Right cardiac atrium (tissue), 5 donors: ENCODE results near the gene ARMC5. TPM values are rescaled to one million over a fixed set of nuclear protein-coding genes. Genes with fewer than 3 reads are reported as not detected.

Experiments used
- ATAC-seq, 2 donors: fragments of 200-7000 bp; cut with Tn5 transposase; one replicate each; pipeline versions ENCODE4 v1.8.0 to v1.9.1; 2020; ENCODE audit warnings: moderate library complexity in 2 of 2, mild to moderate bottlenecking in 1 of 2
- DNase-seq, 3 donors: peaks; one replicate each; pipeline ENCODE4 v3.0.0-alpha.2; 2020
- H3K27ac ChIP-seq: one replicate; pipeline ENCODE4 v1.5.1; 2013; ENCODE audit warnings: mild to moderate bottlenecking, low read length, control low read depth, moderate library complexity
- H3K27me3 ChIP-seq: one replicate; pipeline ENCODE4 v1.6.1; 2013; ENCODE audit not compliant: control insufficient read depth, insufficient read depth
- H3K4me1 ChIP-seq: one replicate; pipeline ENCODE4 v1.6.1; 2013; ENCODE audit warnings: low read length; ENCODE audit not compliant: control insufficient read depth, insufficient read depth
- H3K4me3 ChIP-seq: one replicate; pipeline ENCODE4 v1.5.1; 2013; ENCODE audit warnings: low read length, control low read depth
- H3K9me3 ChIP-seq: one replicate; pipeline ENCODE4 v1.6.1; 2013; ENCODE audit warnings: low read length; ENCODE audit not compliant: control insufficient read depth
- WGBS: extraction: QIAGEN DNeasy Blood & Tissue Kit; methylation state at CpG from one replicate; pipeline ENCODE4 v1.1.7; 2013; 5-methylcytosine and 5-hydroxymethylcytosine counted together
- intact Hi-C, 4 donors: fragments of 100-400 bp; cut with DNase I; formaldehyde crosslinking; loops; one replicate each; pipeline versions ENCODE4 v1.11.0 to v1.14.0; 2022 to 2023
- polyA plus RNA-seq: library from polyadenylated mRNA; stranded (reverse); fragments of 200-250 nt; gene quantifications from one replicate; pipeline ENCODE4 v1.2.3, GENCODE V29; 2013
- total RNA-seq, 4 donors: library from RNA; stranded (reverse); fragmentation: NEBNext Ultra II Directional; extraction: Animal tissue kit (Norgen Biotek cat#: 25700); gene quantifications; one replicate each; pipeline ENCODE4 v1.2.1, GENCODE V29; 2021
- donor health status: healthy with polysubstance abuse.
- donor health status: DM: no; HTN: yes; CAD: no.
- donor health status: DM: no; HTN: no; CAD: no.
- donor health status: DM: no; HTN: yes; CAD: no; lungs with severe emphysema.
- donor health status: DM: yes; HTN: yes; CAD: no.

Gene ARMC5
- total and polyA plus RNA-seq, 5 donors: 6.8 to 9.0 (median 7.9) TPM

GRCh38 chr16:31417916-31418315, 41.4 kb upstream of the ARMC5 start:
- DNase-seq (no peak), ATAC-seq (no peak)
- intact Hi-C loops: no loop called here
- Histone ChIP-seq H3K4me3 (no peak overlapping the region), H3K4me1 (no peaks in the 10 kb centered on the region), H3K27me3 (no peaks in the 10 kb centered on the region), H3K27ac (no peak overlapping the region), H3K9me3 (no peaks in the 10 kb centered on the region)
- 89% methylated on average over 5 of the region's 5 CpGs for WGBS

GRCh38 chr16:31420037-31420436, 39.3 kb upstream of the ARMC5 start:
- no peaks in the 10 kb centered on the region for H3K27me3 ChIP-seq
- intact Hi-C loops: no loop called here
- WGBS: 74% methylated on average over 3 of the region's 3 CpGs
- ATAC-seq: no peak
- DNase-seq: no peak
- no peak overlapping the region for H3K27ac ChIP-seq
- H3K4me3 ChIP-seq: no peak overlapping the region
- H3K4me1 ChIP-seq: no peaks in the 10 kb centered on the region
- no peaks in the 10 kb centered on the region for H3K9me3 ChIP-seq

- ATAC-seq: no peak
- no peak overlapping the region for H3K27ac ChIP-seq
- 69% methylated on average over 6 of the region's 6 CpGs for WGBS
- intact Hi-C loops: no loop called here
- no peaks in the 10 kb centered on the region for H3K27me3 ChIP-seq
- H3K4me3 ChIP-seq: no peak overlapping the region
- H3K4me1 ChIP-seq: no peaks in the 10 kb centered on the region
- DNase-seq: no peak
- H3K9me3 ChIP-seq: no peaks in the 10 kb centered on the region
Observed at GRCh38 chr16:31421587-31421986, 37.7 kb upstream of the ARMC5 start.

- ATAC-seq: no peak
- no peaks in the 10 kb centered on the region for H3K4me1 ChIP-seq
- 55% methylated on average over 3 of the region's 3 CpGs for WGBS
- H3K27me3 ChIP-seq: no peaks in the 10 kb centered on the region
- H3K4me3 ChIP-seq: no peak overlapping the region
- intact Hi-C loops: no loop called here
- no peak for DNase-seq
- H3K27ac ChIP-seq: no peak overlapping the region
- no peaks in the 10 kb centered on the region for H3K9me3 ChIP-seq
Observed at GRCh38 chr16:31423241-31423640, 36.1 kb upstream of the ARMC5 start.

- H3K27ac ChIP-seq: no peak overlapping the region
- ATAC-seq: no peak
- no peaks in the 10 kb centered on the region for H3K27me3 ChIP-seq
- no peak overlapping the region for H3K4me3 ChIP-seq
- no peaks in the 10 kb centered on the region for H3K9me3 ChIP-seq
- DNase-seq: no peak
- WGBS: 76% methylated on average over 12 of the region's 12 CpGs
- intact Hi-C loops: no loop called here
- no peaks in the 10 kb centered on the region for H3K4me1 ChIP-seq
Observed at GRCh38 chr16:31423801-31424200, 35.5 kb upstream of the ARMC5 start.

GRCh38 chr16:31427441-31428278, 31.6 kb upstream of the ARMC5 start:
- Histone ChIP-seq H3K4me1 (no peaks in the 10 kb centered on the region), H3K27me3 (no peaks in the 10 kb centered on the region), H3K9me3 (no peaks in the 10 kb centered on the region), H3K27ac (peak overlapping the region; percentile 84), H3K4me3 (peak overlapping the region; percentile 43)
- ATAC-seq: peak; percentile 51 to 53
- DNase-seq: peak; percentile 65 to 91 (median 89)
- intact Hi-C loops: no loop called here
- WGBS: 21% methylated on average over 67 of the region's 83 CpGs

GRCh38 chr16:31428279-31428597, 31.1 kb upstream of the ARMC5 start, which contains the start of gene COX6A2:
TSS of gene COX6A2 (minus strand) at chr16:31428360. CDS start at chr16:31428325, 35 bp downstream.
- ATAC-seq (peak; percentile 74 to 75), DNase-seq (peak in 1 of 3 donors; percentile 45)
- peak within 1 kb of the TSS; percentile 98 for H3K27ac ChIP-seq
- peak within 1 kb of the TSS; percentile 43 for H3K4me3 ChIP-seq
- intact Hi-C loops: no loop called here
- H3K4me1 ChIP-seq: no peaks in the 10 kb centered on the region
- H3K27me3 ChIP-seq: no peaks in the 10 kb centered on the region
- WGBS: 40% methylated on average over 7 of the region's 7 CpGs
- no peaks in the 10 kb centered on the region for H3K9me3 ChIP-seq

- Histone ChIP-seq H3K27me3 (no peaks in the 10 kb centered on the region), H3K27ac (peak overlapping the region; percentile 98), H3K4me3 (no peak overlapping the region), H3K4me1 (no peaks in the 10 kb centered on the region), H3K9me3 (no peaks in the 10 kb centered on the region)
- WGBS: 66% methylated on average over 7 of the region's 7 CpGs
- intact Hi-C loops: no loop called here
- no peak for ATAC-seq
- DNase-seq: no peak
Observed at GRCh38 chr16:31428638-31429247, 30.6 kb upstream of the ARMC5 start.

GRCh38 chr16:31429314-31429713, 30.0 kb upstream of the ARMC5 start:
- Histone ChIP-seq H3K27me3 (no peaks in the 10 kb centered on the region), H3K4me3 (no peak overlapping the region), H3K27ac (peak overlapping the region; percentile 98), H3K9me3 (no peaks in the 10 kb centered on the region), H3K4me1 (no peaks in the 10 kb centered on the region)
- ATAC-seq (peak; percentile 56 to 58), DNase-seq (no peak)
- intact Hi-C loops: no loop called here
- WGBS: 10% methylated on average over 1 of the region's 1 CpG

- ATAC-seq: no peak
- Histone ChIP-seq H3K27ac (peak overlapping the region; percentile 87), H3K4me3 (no peak overlapping the region), H3K4me1 (no peaks in the 10 kb centered on the region), H3K9me3 (no peaks in the 10 kb centered on the region), H3K27me3 (no peaks in the 10 kb centered on the region)
- WGBS: 66% methylated on average over 3 of the region's 3 CpGs
- intact Hi-C loops: no loop called here
- no peak for DNase-seq
Observed at GRCh38 chr16:31429796-31430195, 29.5 kb upstream of the ARMC5 start.

GRCh38 chr16:31430380-31431052, 28.8 kb upstream of the ARMC5 start:
- H3K4me1 ChIP-seq: no peaks in the 10 kb centered on the region
- no peaks in the 10 kb centered on the region for H3K9me3 ChIP-seq
- 49% methylated on average over 5 of the region's 5 CpGs for WGBS
- intact Hi-C loops: no loop called here
- ATAC-seq (no peak), DNase-seq (no peak)
- H3K4me3 ChIP-seq: no peak overlapping the region
- no peaks in the 10 kb centered on the region for H3K27me3 ChIP-seq
- H3K27ac ChIP-seq: peak overlapping the region; percentile 87
